ENCODE measurements around the gene NCAPD2.

NCAPD2 gene

GRCh38 chr12:6534945-6535696, 41.2 kb downstream of the NCAPD2 start (continued):
- peak; percentile 89 for TF ChIP-seq PRDM10 (tag by site-specific recombination; IDR thresholded peaks at IDR 0.05)
- no peak for TF ChIP-seq ZNF510 (tag by site-specific recombination; IDR thresholded peaks at IDR 0.05; ENCODE audit: insufficient replicate concordance)
- no peak for TF ChIP-seq ZNF791 (tag by site-specific recombination; IDR thresholded peaks at IDR 0.05)
- peak; percentile 93 for TF ChIP-seq FEZF1 (tag by site-specific recombination; IDR thresholded peaks at IDR 0.05)
- no peak for TF ChIP-seq ZNF768 (tag by site-specific recombination; IDR thresholded peaks at IDR 0.05)
- TF ChIP-seq ZNF148 (tag by site-specific recombination; IDR thresholded peaks at IDR 0.05; ENCODE audit: borderline replicate concordance): no peak; the same call in 1 of the 2 replicates
- no peak for TF ChIP-seq ZNF311 (tag by site-specific recombination; IDR thresholded peaks at IDR 0.05; ENCODE audit: borderline replicate concordance)
- 0 out of 2 replicates have a peak, but pooled peaks have one; percentile 36 for TF ChIP-seq ZSCAN23 (tag by site-specific recombination; IDR thresholded peaks at IDR 0.05)
- TF ChIP-seq ZBTB10 (tag by site-specific recombination; IDR thresholded peaks at IDR 0.05): peak; percentile 92
- peak; percentile 87 for TF ChIP-seq ZSCAN30 (tag by site-specific recombination; IDR thresholded peaks at IDR 0.05)
- no peak for TF ChIP-seq ZNF830 (tag by site-specific recombination; IDR thresholded peaks at IDR 0.05; ENCODE audit: low read depth)
- no peak for TF ChIP-seq PRDM6 (tag by site-specific recombination; IDR thresholded peaks at IDR 0.05)
- TF ChIP-seq RBAK (tag by site-specific recombination; IDR thresholded peaks at IDR 0.05): no peak
- peak; percentile 56 for TF ChIP-seq SP2 (tag by site-specific recombination; IDR thresholded peaks at IDR 0.05)
- TF ChIP-seq ZNF639 (tag by site-specific recombination; IDR thresholded peaks at IDR 0.05): no peak
- TF ChIP-seq REST (tag by site-specific recombination; IDR thresholded peaks at IDR 0.05): no peak
- no peak for TF ChIP-seq ZNF561 (tag by site-specific recombination; IDR thresholded peaks at IDR 0.05; ENCODE audit: borderline replicate concordance)
- TF ChIP-seq ZSCAN5A (tag by site-specific recombination; IDR thresholded peaks at IDR 0.05): no peak
- no peak for TF ChIP-seq ZNF302 (tag by site-specific recombination; IDR thresholded peaks at IDR 0.05; ENCODE audit: low read depth)
